Panc1 (cell line): ENCODE data around the gene PBX2. TPM values are rescaled to one million over a fixed set of nuclear protein-coding genes. Genes with fewer than 3 reads are reported as not detected.

Experiments used
- ATAC-seq: fragments of 200-7000 bp; cut with Tn5 transposase; 2 replicates; pipeline ENCODE4 v1.9.1; 2020; ENCODE audit warnings: mild to moderate bottlenecking, moderate library complexity
- BruUV-seq: library from RNA; stranded (reverse); fragments of 400-500 nt; replicated peaks from 2 replicates; lab custom pipeline; 2021; lab: Mats Ljungman, UMichigan
- CTCF ChIA-PET: fragments of 300-600 bp; sonication (Branson Sonifier 250); formaldehyde crosslinking; loops from one replicate; lab custom pipeline; 2022; ENCODE audit warnings: antibody characterized with exemption; lab: Charles Lee
- POLR2A ChIA-PET: fragments of 300-600 bp; sonication (Branson Sonifier 250); formaldehyde crosslinking; loops from one replicate; lab custom pipeline; 2022; ENCODE audit warnings: antibody characterized with exemption; lab: Charles Lee
- DNase-seq: peaks from one replicate; pipeline ENCODE4 v3.0.0-alpha.2; 2010; ENCODE audit warnings: low read depth, low spot score
- H3K27ac ChIP-seq: 2 replicates; pipeline ENCODE4 v1.5.1; 2011; ENCODE audit warnings: mild to moderate bottlenecking, low read length, inconsistent platforms
- H3K27me3 ChIP-seq: fragments of 200-500 bp; sonication (Bioruptor generic); 2 replicates; pipeline ENCODE4 v1.6.0; 2014; ENCODE audit warnings: low read length, inconsistent platforms; ENCODE audit not compliant: control insufficient read depth, insufficient read depth
- H3K36me3 ChIP-seq: fragments of 200-500 bp; sonication (Bioruptor generic); 2 replicates; pipeline ENCODE4 v1.5.1; 2014; ENCODE audit warnings: inconsistent platforms, mild to moderate bottlenecking, low read length, moderate library complexity; ENCODE audit not compliant: control insufficient read depth, insufficient read depth
- H3K4me1 ChIP-seq: 2 replicates; pipeline ENCODE4 v1.5.1; 2011; ENCODE audit warnings: inconsistent platforms, mild to moderate bottlenecking, low read length, moderate library complexity; ENCODE audit not compliant: control insufficient read depth, insufficient read depth
- H3K4me3 ChIP-seq, 2 experiments: 2 replicates each; pipeline ENCODE4 v1.5.1; 2011 to 2012; ENCODE audit warnings: low read depth in 2 of 2, low read length in 2 of 2, mild to moderate bottlenecking in 2 of 2, inconsistent platforms in 1 of 2, moderate library complexity in 1 of 2
- H3K9me3 ChIP-seq: fragments of 200-500 bp; sonication (Bioruptor generic); 2 replicates; pipeline ENCODE4 v1.5.1; 2014; ENCODE audit warnings: low read depth, mild to moderate bottlenecking, inconsistent platforms, low read length, moderate library complexity; ENCODE audit not compliant: control insufficient read depth, insufficient read depth
- CTCF ChIP-seq: fragments of 450-650 bp; IDR thresholded peaks from 2 replicates; pipeline ENCODE4 v1.5.1; 2017; ENCODE audit warnings: mild to moderate bottlenecking
- POLR2AphosphoS5 ChIP-seq: IDR thresholded peaks from 2 replicates; pipeline ENCODE4 v1.6.1; 2012; ENCODE audit warnings: mild to moderate bottlenecking, low read depth, low read length, moderate library complexity
- SIN3A ChIP-seq: IDR thresholded peaks from 2 replicates; pipeline ENCODE4 v1.6.1; 2012; ENCODE audit warnings: low read depth, mild to moderate bottlenecking, low read length, moderate library complexity, borderline replicate concordance; ENCODE audit not compliant: insufficient read depth
- TCF7L2 ChIP-seq: IDR thresholded peaks from 2 replicates; pipeline ENCODE4 v1.6.1; 2011; ENCODE audit warnings: mild to moderate bottlenecking, low read depth, low read length, inconsistent platforms
- in situ Hi-C: cut with HindIII; loops from 2 replicates; pipeline ENCODE4 v1.10.0; 2016; ENCODE audit warnings: low sequenced_read_pairs, low pct_unique_long_range_greater_than_20kb
- intact Hi-C: fragments of 100-400 bp; cut with micrococcal nuclease; formaldehyde crosslinking; loops from one replicate; pipeline ENCODE4 v1.10.0; 2022; ENCODE audit not compliant: unreplicated experiment
- total RNA-seq: library from RNA; stranded (reverse); gene quantifications from one replicate; pipeline ENCODE4 v1.2.1, GENCODE V29; 2021; ENCODE audit not compliant: unreplicated experiment
- TF ChIP-seq, protein P1 (sequence below), 2 experiments: IDR thresholded peaks; 2 replicates each; pipeline ENCODE4 v1.6.1; 2011 to 2012; ENCODE audit warnings: low read depth in 2 of 2, control low read depth in 1 of 2, low read length in 1 of 2, mild to moderate bottlenecking in 1 of 2, moderate library complexity in 1 of 2; ENCODE audit not compliant: insufficient read depth in 1 of 2

Gene PBX2
- total RNA-seq, 1 experiment from 2014 or later, result 76.2 TPM

- Histone ChIP-seq H3K36me3 (no peaks in the 10 kb centered on the region), H3K9me3 (no peaks in the 10 kb centered on the region), H3K27me3 (no peaks in the 10 kb centered on the region), H3K27ac (no peak overlapping the region), H3K4me3 (no peak overlapping the region), H3K4me1 (no peaks in the 10 kb centered on the region)
- ATAC-seq (no peak), DNase-seq (no peak)
- in situ Hi-C loops, result no loop called here
- intact Hi-C loops, result no loop called here
- ChIA-PET POLR2A (no interaction called here), CTCF (no interaction called here)
- BruUV-seq, result no TSS peak
- TF ChIP-seq POLR2AphosphoS5, result no peak
- no peak for TF ChIP-seq TCF7L2
- TF ChIP-seq CTCF, result no peak
- TF ChIP-seq SIN3A, result no peak
- TF ChIP-seq, protein P1, sequence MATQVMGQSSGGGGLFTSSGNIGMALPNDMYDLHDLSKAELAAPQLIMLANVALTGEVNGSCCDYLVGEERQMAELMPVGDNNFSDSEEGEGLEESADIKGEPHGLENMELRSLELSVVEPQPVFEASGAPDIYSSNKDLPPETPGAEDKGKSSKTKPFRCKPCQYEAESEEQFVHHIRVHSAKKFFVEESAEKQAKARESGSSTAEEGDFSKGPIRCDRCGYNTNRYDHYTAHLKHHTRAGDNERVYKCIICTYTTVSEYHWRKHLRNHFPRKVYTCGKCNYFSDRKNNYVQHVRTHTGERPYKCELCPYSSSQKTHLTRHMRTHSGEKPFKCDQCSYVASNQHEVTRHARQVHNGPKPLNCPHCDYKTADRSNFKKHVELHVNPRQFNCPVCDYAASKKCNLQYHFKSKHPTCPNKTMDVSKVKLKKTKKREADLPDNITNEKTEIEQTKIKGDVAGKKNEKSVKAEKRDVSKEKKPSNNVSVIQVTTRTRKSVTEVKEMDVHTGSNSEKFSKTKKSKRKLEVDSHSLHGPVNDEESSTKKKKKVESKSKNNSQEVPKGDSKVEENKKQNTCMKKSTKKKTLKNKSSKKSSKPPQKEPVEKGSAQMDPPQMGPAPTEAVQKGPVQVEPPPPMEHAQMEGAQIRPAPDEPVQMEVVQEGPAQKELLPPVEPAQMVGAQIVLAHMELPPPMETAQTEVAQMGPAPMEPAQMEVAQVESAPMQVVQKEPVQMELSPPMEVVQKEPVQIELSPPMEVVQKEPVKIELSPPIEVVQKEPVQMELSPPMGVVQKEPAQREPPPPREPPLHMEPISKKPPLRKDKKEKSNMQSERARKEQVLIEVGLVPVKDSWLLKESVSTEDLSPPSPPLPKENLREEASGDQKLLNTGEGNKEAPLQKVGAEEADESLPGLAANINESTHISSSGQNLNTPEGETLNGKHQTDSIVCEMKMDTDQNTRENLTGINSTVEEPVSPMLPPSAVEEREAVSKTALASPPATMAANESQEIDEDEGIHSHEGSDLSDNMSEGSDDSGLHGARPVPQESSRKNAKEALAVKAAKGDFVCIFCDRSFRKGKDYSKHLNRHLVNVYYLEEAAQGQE (IDR thresholded peaks at IDR 0.05; ENCODE audit: insufficient read depth in 1 of 2, low read depth in 2 of 2, low read length in 1 of 2), result no peak
Observed at GRCh38 chr6:32218167-32218566, 28.2 kb upstream of the PBX2 start.

DNA sequence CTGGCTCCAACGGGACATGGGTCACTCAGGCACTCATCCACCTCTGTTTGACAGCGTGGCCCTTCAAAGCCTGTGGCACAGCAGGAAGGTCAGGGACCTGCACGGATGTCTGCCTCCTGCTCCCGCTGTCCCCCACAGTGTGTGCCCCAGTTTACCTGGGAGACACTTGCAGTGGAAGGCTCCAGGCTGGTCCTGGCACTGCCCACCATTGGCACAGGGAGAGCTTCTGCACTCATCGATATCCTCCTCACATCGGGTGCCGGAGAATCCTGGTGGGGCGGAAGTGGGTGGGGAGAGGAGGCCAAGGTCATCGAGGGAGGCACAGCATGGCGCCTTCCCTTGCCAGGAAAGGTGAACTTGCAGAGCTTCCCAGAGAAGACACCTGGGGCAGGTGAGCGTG is 27.0 kb upstream of the PBX2 start:
- no TSS peak for BruUV-seq
- ChIA-PET CTCF (interaction anchor here (0.6 kb wide), 1 partner anchor 9 kb away, joined by 3 read pairs; no protein-coding TSS in a partner anchor), POLR2A (no interaction called here)
- ATAC-seq (no peak), DNase-seq (no peak)
- H3K36me3 ChIP-seq, result no peaks in the 10 kb centered on the region
- H3K27ac ChIP-seq, result no peak overlapping the region
- in situ Hi-C loops (no loop called here), intact Hi-C loops (no loop called here)
- no peaks in the 10 kb centered on the region for H3K4me1 ChIP-seq
- no peak overlapping the region for H3K4me3 ChIP-seq
- no peaks in the 10 kb centered on the region for H3K27me3 ChIP-seq
- TF ChIP-seq, protein P1 (IDR thresholded peaks at IDR 0.05; ENCODE audit: insufficient read depth in 1 of 2, low read depth in 2 of 2, low read length in 1 of 2), result no peak
- TF ChIP-seq POLR2AphosphoS5 (no peak), CTCF (no peak)
- H3K9me3 ChIP-seq, result no peaks in the 10 kb centered on the region
